ENCODE results near the gene ABCA12. TPM values are rescaled to one million over a fixed set of nuclear protein-coding genes. Genes with fewer than 3 reads are reported as not detected.

The ABCA12 gene
- total and polyA plus RNA-seq, 2 donors (not counting 1 experiment from before 2014, with no cell fraction given), result under 0.01 to 0.01 TPM

GRCh38 chr2:215160081-215160480 lies 21.7 kb upstream of the ABCA12 start:
- H3K9ac ChIP-seq (ENCODE audit: insufficient read depth, low read length), result no peak overlapping the region
- H3K4me1 ChIP-seq (ENCODE audit: control insufficient read depth, extremely low read depth, insufficient read depth, low read length), result no peaks in the 10 kb centered on the region
- no peak overlapping the region for H3K4me2 ChIP-seq (ENCODE audit: extremely low read depth, insufficient read depth, low read length)
- H3K27ac ChIP-seq (ENCODE audit: insufficient read depth, low read length), result no peak overlapping the region
- H3K27me3 ChIP-seq (ENCODE audit: control insufficient read depth, insufficient read depth, low read length), result no peaks in the 10 kb centered on the region
- no peaks in the 10 kb centered on the region for H4K20me1 ChIP-seq (ENCODE audit: control insufficient read depth, extremely low read depth, insufficient read depth, low read length)
- TF ChIP-seq CTCF (conservative IDR thresholded peaks at IDR 0.05 in 1 of 2, IDR thresholded peaks at IDR 0.05 in 1 of 2; ENCODE audit: low read depth in 1 of 2, low read length in 2 of 2) (no peak), EZH2 (IDR thresholded peaks at IDR 0.05; ENCODE audit: low read length, missing control alignments) (no peak)
- H3K9me3 ChIP-seq (ENCODE audit: control insufficient read depth, insufficient read depth, low read depth, low read length), result no peaks in the 10 kb centered on the region
- H3K79me2 ChIP-seq (ENCODE audit: control insufficient read depth, insufficient read depth, low read length), result no peaks in the 10 kb centered on the region
- no peaks in the 10 kb centered on the region for H3K36me3 ChIP-seq (ENCODE audit: control insufficient read depth, insufficient read depth, low read length)
- no peak overlapping the region for H2AFZ ChIP-seq (ENCODE audit: low read length)
- H3K4me3 ChIP-seq (replicated peaks in 1 of 4; ENCODE audit: control extremely low read depth in 1 of 4, insufficient read depth in 1 of 4, low read depth in 3 of 4, low read length in 4 of 4), result no peak overlapping the region
- DNase-seq (ENCODE audit: low read depth in 2 of 2), result no peak

GRCh38 chr2:215156453-215156852 lies 18.0 kb upstream of the ABCA12 start:
- Histone ChIP-seq H3K9me3 (ENCODE audit: control insufficient read depth, insufficient read depth, low read depth, low read length) (no peaks in the 10 kb centered on the region), H3K27me3 (ENCODE audit: control insufficient read depth, insufficient read depth, low read length) (no peaks in the 10 kb centered on the region), H2AFZ (ENCODE audit: low read length) (no peak overlapping the region), H3K27ac (ENCODE audit: insufficient read depth, low read length) (no peak overlapping the region), H3K9ac (ENCODE audit: insufficient read depth, low read length) (no peak overlapping the region), H3K4me3 (replicated peaks in 1 of 4; ENCODE audit: control extremely low read depth in 1 of 4, insufficient read depth in 1 of 4, low read depth in 3 of 4, low read length in 4 of 4) (no peak overlapping the region), H3K4me2 (ENCODE audit: extremely low read depth, insufficient read depth, low read length) (no peak overlapping the region), H3K36me3 (ENCODE audit: control insufficient read depth, insufficient read depth, low read length) (no peaks in the 10 kb centered on the region), H3K79me2 (ENCODE audit: control insufficient read depth, insufficient read depth, low read length) (no peaks in the 10 kb centered on the region), H3K4me1 (ENCODE audit: control insufficient read depth, extremely low read depth, insufficient read depth, low read length) (no peaks in the 10 kb centered on the region), H4K20me1 (ENCODE audit: control insufficient read depth, extremely low read depth, insufficient read depth, low read length) (no peaks in the 10 kb centered on the region)
- no peak for DNase-seq (ENCODE audit: low read depth in 2 of 2)
- TF ChIP-seq CTCF (conservative IDR thresholded peaks at IDR 0.05 in 1 of 2, IDR thresholded peaks at IDR 0.05 in 1 of 2; ENCODE audit: low read depth in 1 of 2, low read length in 2 of 2) (no peak), EZH2 (IDR thresholded peaks at IDR 0.05; ENCODE audit: low read length, missing control alignments) (no peak)

- Histone ChIP-seq H3K4me1 (ENCODE audit: control insufficient read depth, extremely low read depth, insufficient read depth, low read length) (no peaks in the 10 kb centered on the region), H3K4me2 (ENCODE audit: extremely low read depth, insufficient read depth, low read length) (no peak overlapping the region), H3K9me3 (ENCODE audit: control insufficient read depth, insufficient read depth, low read depth, low read length) (no peaks in the 10 kb centered on the region), H3K27me3 (ENCODE audit: control insufficient read depth, insufficient read depth, low read length) (no peaks in the 10 kb centered on the region), H4K20me1 (ENCODE audit: control insufficient read depth, extremely low read depth, insufficient read depth, low read length) (no peaks in the 10 kb centered on the region), H3K4me3 (replicated peaks in 1 of 4; ENCODE audit: control extremely low read depth in 1 of 4, insufficient read depth in 1 of 4, low read depth in 3 of 4, low read length in 4 of 4) (no peak overlapping the region), H3K9ac (ENCODE audit: insufficient read depth, low read length) (no peak overlapping the region), H3K27ac (ENCODE audit: insufficient read depth, low read length) (no peak overlapping the region), H3K36me3 (ENCODE audit: control insufficient read depth, insufficient read depth, low read length) (no peaks in the 10 kb centered on the region), H2AFZ (ENCODE audit: low read length) (no peak overlapping the region), H3K79me2 (ENCODE audit: control insufficient read depth, insufficient read depth, low read length) (no peaks in the 10 kb centered on the region)
- no peak for DNase-seq (ENCODE audit: low read depth in 2 of 2)
- TF ChIP-seq EZH2 (IDR thresholded peaks at IDR 0.05; ENCODE audit: low read length, missing control alignments) (no peak), CTCF (conservative IDR thresholded peaks at IDR 0.05 in 1 of 2, IDR thresholded peaks at IDR 0.05 in 1 of 2; ENCODE audit: low read depth in 1 of 2, low read length in 2 of 2) (no peak)
These were observed 11.5 kb upstream of the ABCA12 start for GRCh38 chr2:215149894-215150293.
